Measurements from ENCODE around the gene IFT122. TPM values are rescaled to one million over a fixed set of nuclear protein-coding genes. Genes with fewer than 3 reads are reported as not detected.
A peak's percentile ranks its signal among the peaks of the same experiment; 100 is the strongest.

Gene IFT122
- total RNA-seq, 1 experiment from 2014 or later: 4.7 TPM

GRCh38 chr3:129558772-129559564, 118.9 kb downstream of the IFT122 start:
- H3K36me3 ChIP-seq (ENCODE audit: insufficient read depth, low read length): no peaks in the 10 kb centered on the region
- DNase-seq: peak; percentile 55
- no peak overlapping the region for H3K4me3 ChIP-seq (ENCODE audit: low read length)
- H3K9me3 ChIP-seq (ENCODE audit: low read length): no peaks in the 10 kb centered on the region
- peaks cover 19% of the 10 kb centered on the region for H3K4me1 ChIP-seq (ENCODE audit: low read length)
- H4K20me1 ChIP-seq (ENCODE audit: insufficient read depth, low read depth, low read length): 0 out of 2 replicates have a peak, but pooled peaks cover 4% of the 10 kb centered on the region
- no peaks in the 10 kb centered on the region for H3K27me3 ChIP-seq (ENCODE audit: low read length)
- peak overlapping the region; percentile 38 for H3K4me2 ChIP-seq (ENCODE audit: low read depth, low read length, poor library complexity, severe bottlenecking)
- no peaks in the 10 kb centered on the region for H3K9me2 ChIP-seq (replicated peaks; ENCODE audit: insufficient read depth, low read length)
- no peak overlapping the region for H2AFZ ChIP-seq (ENCODE audit: low read length)
- 0 out of 2 replicates have a peak overlapping the region, but pooled peaks have one; percentile 5 for H3K9ac ChIP-seq (ENCODE audit: low read length)
- no peak overlapping the region for H3K27ac ChIP-seq (ENCODE audit: low read length)
- H3K79me2 ChIP-seq (ENCODE audit: low read length): no peaks in the 10 kb centered on the region

DNA sequence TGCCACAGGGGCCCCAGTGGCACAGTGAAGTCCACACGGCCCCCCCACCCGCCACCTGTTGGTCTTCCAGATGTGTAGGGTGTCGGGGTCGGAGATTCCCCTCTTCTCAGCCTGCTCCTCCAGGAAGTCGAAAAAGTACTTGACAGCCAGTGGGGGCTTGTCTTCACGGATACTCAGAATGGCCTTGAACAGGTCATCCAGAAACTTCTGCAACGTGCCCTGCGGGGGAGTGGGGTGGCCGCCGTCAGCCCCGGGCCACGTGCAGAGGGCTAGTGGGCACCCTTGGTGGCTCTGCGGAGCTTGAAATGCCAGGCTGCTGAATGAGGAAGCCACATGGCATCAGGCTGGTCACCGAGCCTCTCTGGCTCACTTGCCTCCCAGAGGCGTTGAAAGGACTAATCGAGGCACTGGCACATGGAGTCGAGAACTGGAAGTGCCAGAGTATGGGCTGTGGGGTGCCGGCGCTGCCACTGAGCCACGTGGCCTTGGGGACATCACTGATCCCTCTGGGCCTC, 119.6 kb downstream of the IFT122 start:
- no peak overlapping the region for H3K4me3 ChIP-seq (ENCODE audit: low read length)
- H3K27ac ChIP-seq (ENCODE audit: low read length): no peak overlapping the region
- no peaks in the 10 kb centered on the region for H3K36me3 ChIP-seq (ENCODE audit: insufficient read depth, low read length)
- H4K20me1 ChIP-seq (ENCODE audit: insufficient read depth, low read depth, low read length): 0 out of 2 replicates have a peak, but pooled peaks cover 4% of the 10 kb centered on the region
- no peaks in the 10 kb centered on the region for H3K79me2 ChIP-seq (ENCODE audit: low read length)
- no peak for DNase-seq
- H3K9ac ChIP-seq (ENCODE audit: low read length): no peak overlapping the region
- no peaks in the 10 kb centered on the region for H3K9me2 ChIP-seq (replicated peaks; ENCODE audit: insufficient read depth, low read length)
- peaks cover 15% of the 10 kb centered on the region for H3K4me1 ChIP-seq (ENCODE audit: low read length)
- H2AFZ ChIP-seq (ENCODE audit: low read length): no peak overlapping the region
- H3K4me2 ChIP-seq (ENCODE audit: low read depth, low read length, poor library complexity, severe bottlenecking): no peak overlapping the region
- no peaks in the 10 kb centered on the region for H3K27me3 ChIP-seq (ENCODE audit: low read length)
- no peaks in the 10 kb centered on the region for H3K9me3 ChIP-seq (ENCODE audit: low read length)

DNA sequence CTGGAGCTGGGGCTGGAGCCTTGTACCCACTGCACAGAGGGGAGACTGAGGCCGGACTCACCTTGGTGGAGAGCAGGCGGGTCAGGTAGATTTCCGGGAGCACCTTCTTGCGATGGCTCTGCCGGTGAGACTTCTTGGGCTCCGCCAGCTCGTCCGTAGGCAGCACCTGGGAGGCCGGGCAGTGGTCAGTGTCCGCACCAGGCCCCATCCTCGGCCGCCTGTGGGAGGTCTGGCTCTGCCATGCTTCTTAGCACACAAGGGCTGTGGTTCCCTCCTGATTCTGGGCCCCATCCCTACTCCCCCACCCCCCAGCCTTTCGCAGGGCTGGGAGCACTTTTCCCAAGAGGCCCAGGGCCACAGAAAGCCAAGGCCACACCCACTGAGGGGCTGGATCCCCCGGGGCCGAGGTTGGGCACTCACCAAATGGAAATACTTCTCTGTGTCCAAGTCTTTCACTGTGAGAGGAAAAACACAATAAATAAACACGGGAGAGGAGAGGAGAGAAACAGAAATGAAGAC, 120.3 kb downstream of the IFT122 start:
- H3K4me2 ChIP-seq (ENCODE audit: low read depth, low read length, poor library complexity, severe bottlenecking): no peak overlapping the region
- no peaks in the 10 kb centered on the region for H3K27me3 ChIP-seq (ENCODE audit: low read length)
- H2AFZ ChIP-seq (ENCODE audit: low read length): no peak overlapping the region
- H3K9ac ChIP-seq (ENCODE audit: low read length): no peak overlapping the region
- no peak overlapping the region for H3K4me3 ChIP-seq (ENCODE audit: low read length)
- no peak overlapping the region for H3K27ac ChIP-seq (ENCODE audit: low read length)
- peaks cover 15% of the 10 kb centered on the region for H3K4me1 ChIP-seq (ENCODE audit: low read length)
- no peak for DNase-seq
- H3K79me2 ChIP-seq (ENCODE audit: low read length): no peaks in the 10 kb centered on the region
- no peaks in the 10 kb centered on the region for H3K9me3 ChIP-seq (ENCODE audit: low read length)
- no peaks in the 10 kb centered on the region for H3K9me2 ChIP-seq (replicated peaks; ENCODE audit: insufficient read depth, low read length)
- H3K36me3 ChIP-seq (ENCODE audit: insufficient read depth, low read length): no peaks in the 10 kb centered on the region
- 0 out of 2 replicates have a peak, but pooled peaks cover 4% of the 10 kb centered on the region for H4K20me1 ChIP-seq (ENCODE audit: insufficient read depth, low read depth, low read length)

DNA sequence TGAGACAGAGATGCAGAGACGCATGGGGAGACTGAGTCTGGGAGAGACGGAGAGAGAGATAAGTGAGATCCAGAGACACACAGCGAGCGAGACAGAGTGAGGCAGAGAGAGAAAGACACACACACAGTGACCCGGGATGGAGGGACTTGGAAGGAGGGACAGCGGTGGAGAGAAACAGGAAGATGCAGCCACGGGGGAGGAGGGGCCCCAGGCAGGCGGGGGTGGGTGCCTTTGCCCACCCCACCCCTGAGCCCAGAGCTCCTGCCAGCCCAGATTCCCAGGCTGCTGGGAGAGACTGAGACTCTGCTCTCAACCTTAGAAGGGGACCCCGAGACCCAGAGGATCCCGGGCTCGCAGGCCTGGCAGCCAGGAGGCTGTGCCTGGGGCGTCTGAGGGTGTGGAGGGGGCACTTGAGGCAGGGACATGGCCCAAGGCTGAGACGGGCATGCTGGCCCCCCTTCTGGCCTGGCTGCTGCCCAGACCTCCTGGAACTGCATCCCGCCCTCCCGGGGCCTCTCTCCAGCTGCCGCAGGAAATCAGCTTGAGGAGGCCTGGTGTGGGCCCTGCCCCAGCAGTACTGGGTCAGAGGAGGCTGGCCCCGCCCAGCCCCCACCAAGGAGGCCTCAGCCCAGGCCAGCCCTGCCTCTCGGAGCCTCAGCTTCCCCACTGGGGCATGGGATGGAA, 121.0 kb downstream of the IFT122 start:
- no peak overlapping the region for H3K4me3 ChIP-seq (ENCODE audit: low read length)
- no peak overlapping the region for H3K4me2 ChIP-seq (ENCODE audit: low read depth, low read length, poor library complexity, severe bottlenecking)
- no peaks in the 10 kb centered on the region for H3K36me3 ChIP-seq (ENCODE audit: insufficient read depth, low read length)
- no peaks in the 10 kb centered on the region for H3K9me3 ChIP-seq (ENCODE audit: low read length)
- H3K9ac ChIP-seq (ENCODE audit: low read length): no peak overlapping the region
- peaks cover 15% of the 10 kb centered on the region for H3K4me1 ChIP-seq (ENCODE audit: low read length)
- no peaks in the 10 kb centered on the region for H3K27me3 ChIP-seq (ENCODE audit: low read length)
- H3K9me2 ChIP-seq (replicated peaks; ENCODE audit: insufficient read depth, low read length): no peaks in the 10 kb centered on the region
- H3K27ac ChIP-seq (ENCODE audit: low read length): no peak overlapping the region
- no peak for DNase-seq
- no peak overlapping the region for H2AFZ ChIP-seq (ENCODE audit: low read length)
- H4K20me1 ChIP-seq (ENCODE audit: insufficient read depth, low read depth, low read length): 0 out of 2 replicates have a peak, but pooled peaks cover 4% of the 10 kb centered on the region
- no peaks in the 10 kb centered on the region for H3K79me2 ChIP-seq (ENCODE audit: low read length)

DNA sequence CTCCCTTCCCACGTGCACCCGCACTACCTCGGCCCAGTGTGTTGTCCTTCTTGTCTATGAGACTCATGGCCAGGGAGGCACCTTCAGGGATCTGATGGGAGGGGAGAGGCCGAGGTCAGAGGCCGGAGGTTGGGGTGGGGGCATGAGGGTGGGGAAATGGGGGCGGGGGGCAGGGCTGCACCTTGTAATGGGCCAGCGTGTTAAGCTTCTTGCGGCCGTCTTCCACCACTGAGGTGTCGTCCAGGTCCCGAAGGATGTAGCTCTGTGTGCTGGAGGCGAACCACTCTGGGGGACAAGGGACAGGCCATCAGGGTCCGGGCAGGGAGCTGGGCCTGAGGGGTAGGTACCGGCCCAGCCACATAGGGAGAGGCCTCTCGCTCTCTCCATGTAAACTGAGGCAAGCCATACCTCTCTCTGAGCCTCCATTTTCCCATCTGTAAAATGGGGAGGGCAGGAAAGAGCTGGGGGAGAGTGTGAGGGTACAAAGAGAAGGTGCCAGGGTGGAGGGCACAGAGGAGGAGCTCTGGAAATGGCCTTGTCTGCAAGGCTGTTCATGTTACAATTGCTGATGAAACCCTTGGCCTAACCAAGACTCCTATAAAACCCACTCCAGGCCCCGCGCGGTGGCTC, 121.7 kb downstream of the IFT122 start:
- H3K9ac ChIP-seq (ENCODE audit: low read length): no peak overlapping the region
- no peak for DNase-seq

DNA sequence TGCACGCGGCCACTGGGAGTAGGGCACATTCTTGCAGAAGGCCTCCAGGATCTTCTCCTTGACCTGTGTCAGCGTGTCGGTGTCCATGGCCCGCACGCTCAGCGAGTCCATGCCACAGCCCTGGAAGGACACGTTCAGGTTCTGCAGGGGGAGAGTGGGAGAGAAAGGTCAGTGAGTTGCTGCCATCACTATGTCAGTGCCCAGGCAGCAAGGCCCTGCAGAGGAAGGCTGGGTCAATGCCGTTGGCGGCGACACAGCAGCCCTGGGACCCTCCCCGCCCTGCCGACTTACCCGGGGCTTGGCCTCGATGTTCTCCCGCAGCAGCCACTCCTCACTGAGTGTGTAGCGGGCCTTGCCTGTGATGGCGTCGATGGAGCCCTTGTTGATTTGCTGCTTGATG, 122.8 kb downstream of the IFT122 start:
- Histone ChIP-seq H4K20me1 (ENCODE audit: insufficient read depth, low read depth, low read length) (0 out of 2 replicates have a peak, but pooled peaks cover 4% of the 10 kb centered on the region), H3K9ac (ENCODE audit: low read length) (no peak overlapping the region), H3K27ac (ENCODE audit: low read length) (no peak overlapping the region), H3K4me3 (ENCODE audit: low read length) (no peak overlapping the region), H3K79me2 (ENCODE audit: low read length) (no peaks in the 10 kb centered on the region), H3K9me2 (replicated peaks; ENCODE audit: insufficient read depth, low read length) (no peaks in the 10 kb centered on the region), H3K4me2 (ENCODE audit: low read depth, low read length, poor library complexity, severe bottlenecking) (no peak overlapping the region), H3K27me3 (ENCODE audit: low read length) (no peaks in the 10 kb centered on the region), H2AFZ (ENCODE audit: low read length) (no peak overlapping the region), H3K36me3 (ENCODE audit: insufficient read depth, low read length) (no peaks in the 10 kb centered on the region), H3K4me1 (ENCODE audit: low read length) (peaks cover 15% of the 10 kb centered on the region), H3K9me3 (ENCODE audit: low read length) (no peaks in the 10 kb centered on the region)
- DNase-seq: no peak

More for the DNA sequence above, 121.7 kb downstream of the IFT122 start:
- no peaks in the 10 kb centered on the region for H3K27me3 ChIP-seq (ENCODE audit: low read length)
- H3K36me3 ChIP-seq (ENCODE audit: insufficient read depth, low read length): no peaks in the 10 kb centered on the region
- no peak overlapping the region for H3K4me2 ChIP-seq (ENCODE audit: low read depth, low read length, poor library complexity, severe bottlenecking)
- H3K27ac ChIP-seq (ENCODE audit: low read length): no peak overlapping the region
- no peak overlapping the region for H2AFZ ChIP-seq (ENCODE audit: low read length)
- no peaks in the 10 kb centered on the region for H3K9me2 ChIP-seq (replicated peaks; ENCODE audit: insufficient read depth, low read length)
- 0 out of 2 replicates have a peak, but pooled peaks cover 4% of the 10 kb centered on the region for H4K20me1 ChIP-seq (ENCODE audit: insufficient read depth, low read depth, low read length)
- no peak overlapping the region for H3K4me3 ChIP-seq (ENCODE audit: low read length)
- peaks cover 15% of the 10 kb centered on the region for H3K4me1 ChIP-seq (ENCODE audit: low read length)
- no peaks in the 10 kb centered on the region for H3K79me2 ChIP-seq (ENCODE audit: low read length)
- no peaks in the 10 kb centered on the region for H3K9me3 ChIP-seq (ENCODE audit: low read length)

DNA sequence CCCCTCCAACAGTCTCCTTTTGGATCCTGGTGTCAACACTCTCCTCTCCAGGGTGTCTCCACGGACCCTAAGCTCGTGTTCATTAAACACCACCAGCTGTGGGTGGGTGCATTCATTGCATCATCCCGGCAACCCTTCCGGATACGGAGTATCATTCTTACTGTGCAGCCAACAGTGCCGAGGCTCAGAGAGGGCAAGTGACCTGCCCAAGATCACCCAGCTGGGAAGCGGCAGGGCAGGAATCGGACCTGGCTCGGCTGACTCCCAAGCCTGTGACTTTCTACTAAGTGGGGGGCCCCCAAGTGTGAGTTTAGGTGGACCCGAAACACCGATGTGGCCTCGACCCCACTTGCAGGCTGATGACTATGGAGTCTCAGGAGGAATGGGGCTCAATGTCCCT, 123.3 kb downstream of the IFT122 start:
- no peaks in the 10 kb centered on the region for H3K9me2 ChIP-seq (replicated peaks; ENCODE audit: insufficient read depth, low read length)
- no peaks in the 10 kb centered on the region for H3K27me3 ChIP-seq (ENCODE audit: low read length)
- H3K79me2 ChIP-seq (ENCODE audit: low read length): no peaks in the 10 kb centered on the region
- H3K4me2 ChIP-seq (ENCODE audit: low read depth, low read length, poor library complexity, severe bottlenecking): no peak overlapping the region
- 0 out of 2 replicates have a peak, but pooled peaks cover 1% of the 10 kb centered on the region for H4K20me1 ChIP-seq (ENCODE audit: insufficient read depth, low read depth, low read length)
- H3K4me1 ChIP-seq (ENCODE audit: low read length): peaks cover 12% of the 10 kb centered on the region
- H3K36me3 ChIP-seq (ENCODE audit: insufficient read depth, low read length): no peaks in the 10 kb centered on the region
- H2AFZ ChIP-seq (ENCODE audit: low read length): no peak overlapping the region
- no peak overlapping the region for H3K27ac ChIP-seq (ENCODE audit: low read length)
- no peak overlapping the region for H3K9ac ChIP-seq (ENCODE audit: low read length)
- no peaks in the 10 kb centered on the region for H3K9me3 ChIP-seq (ENCODE audit: low read length)
- no peak overlapping the region for H3K4me3 ChIP-seq (ENCODE audit: low read length)
- no peak for DNase-seq
